Kidney (tissue), 14 donors: ENCODE measurements around the gene MXI1. TPM values are rescaled to one million over a fixed set of nuclear protein-coding genes. Genes with fewer than 3 reads are reported as not detected.

ENCODE experiments used
- DNase-seq, 5 donors: peaks; one replicate each; pipeline ENCODE4 v3.0.0-alpha.2; 2013 to 2020
- FAIRE-seq: peaks from 2 replicates; lab custom pipeline; 2012; peaks lifted over from hg19 to GRCh38; lab: Jason Lieb, UNC
- H3K27ac ChIP-seq, 2 donors: one replicate each; pipeline ENCODE4 v1.7.0; 2013; ENCODE audit warnings: low read depth in 2 of 2, low read length in 2 of 2, inconsistent platforms in 1 of 2
- H3K27me3 ChIP-seq: one replicate; pipeline ENCODE4 v1.7.1; 2013; ENCODE audit warnings: low read length, inconsistent platforms; ENCODE audit not compliant: control insufficient read depth, insufficient read depth
- H3K36me3 ChIP-seq, 3 donors: one replicate each; pipeline versions ENCODE4 v1.7.0 to v1.7.1; 2013; ENCODE audit warnings: low read length in 3 of 3, control low read depth in 1 of 3, inconsistent platforms in 1 of 3; ENCODE audit not compliant: insufficient read depth in 3 of 3, control insufficient read depth in 2 of 3
- H3K4me1 ChIP-seq, 3 donors: one replicate each; pipeline versions ENCODE4 v1.7.0 to v1.7.1; 2013; ENCODE audit warnings: low read length in 3 of 3, inconsistent platforms in 1 of 3, low read depth in 1 of 3; ENCODE audit not compliant: control insufficient read depth in 2 of 3, insufficient read depth in 2 of 3
- H3K4me3 ChIP-seq, 3 donors: one replicate each; pipeline versions ENCODE4 v1.7.0 to v1.8.1; 2013; ENCODE audit warnings: low read length in 3 of 3, control low read depth in 1 of 3, inconsistent platforms in 1 of 3
- H3K9ac ChIP-seq, 3 donors: one replicate each; pipeline versions ENCODE4 v1.7.0 to v1.7.1; 2013; ENCODE audit warnings: low read length in 3 of 3, control low read depth in 1 of 3, inconsistent platforms in 1 of 3
- H3K9me3 ChIP-seq, 3 donors: one replicate each; pipeline versions ENCODE4 v1.7.0 to v1.7.1; 2013; ENCODE audit warnings: low read length in 3 of 3, control low read depth in 1 of 3, inconsistent platforms in 1 of 3; ENCODE audit not compliant: control insufficient read depth in 2 of 3, insufficient read depth in 1 of 3
- intact Hi-C: fragments of 100-400 bp; cut with DNase I; formaldehyde crosslinking; loops from one replicate; pipeline ENCODE4 v1.11.1; 2022
- polyA plus RNA-seq: library from polyadenylated mRNA; stranded (reverse); fragments of 350-450 nt; fragmentation: Illumina TruSeq; extraction: RNeasy Lipid Tissue Mini Kit (QIAGEN cat#74804); gene quantifications from one replicate; pipeline ENCODE4 v1.2.3, GENCODE V29; 2014; ENCODE audit warnings: low read depth, low replicate concordance; ENCODE audit not compliant: insufficient read depth
- total RNA-seq: library from RNA; stranded (reverse); fragmentation: NEBNext Ultra II Directional; extraction: Animal tissue kit (Norgen Biotek cat#: 25700); gene quantifications from one replicate; pipeline ENCODE4 v1.2.1, GENCODE V29; 2021
- TF ChIP-seq, protein P1 (sequence below): IDR thresholded peaks from 3 replicates; pipeline ENCODE4 v1.5.1; 2012; ENCODE audit warnings: mild to moderate bottlenecking, moderate library complexity, borderline replicate concordance; ENCODE audit not compliant: insufficient read depth; ENCODE audit errors: extremely low read depth
- donor health status: control.
- donor health status: control.
- donor health status: control.
- donor health status: control.
- donor health status: control.
- donor health status: DM: yes; HTN: yes; CAD: no.
- donor health status: Normal renal cell carcinoma (clear cell type).

MXI1 gene
- total and polyA plus RNA-seq, 2 donors from 2014 or later, result 27.6 to 29.0 TPM

DNA sequence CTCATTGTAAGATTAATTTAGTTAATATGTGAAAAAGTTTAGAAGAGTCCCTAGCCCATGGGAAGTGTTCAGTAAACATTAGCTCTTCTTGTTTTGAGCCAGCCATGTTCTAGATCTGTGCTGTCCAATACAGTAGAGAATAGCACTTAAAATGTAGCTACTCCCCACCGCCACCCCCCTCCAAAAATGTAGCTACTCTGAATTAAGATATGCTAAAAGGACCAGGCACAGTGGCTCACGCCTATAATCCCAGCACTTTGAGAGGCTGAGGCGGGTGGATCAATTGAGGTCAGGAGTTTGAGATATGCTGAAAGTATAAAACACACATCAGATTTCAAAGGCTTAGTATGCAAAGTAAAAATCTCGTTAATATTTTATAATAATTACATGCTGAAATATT is 47.3 kb upstream of the MXI1 start:
- Histone ChIP-seq H3K4me3 (no peak overlapping the region), H3K9me3 (no peaks in the 10 kb centered on the region), H3K9ac (no peak overlapping the region), H3K27ac (no peak overlapping the region), H3K36me3 (no peaks in the 10 kb centered on the region), H3K27me3 (no peaks in the 10 kb centered on the region), H3K4me1 (no peaks in the 10 kb centered on the region)
- intact Hi-C loops, result no loop called here
- no peak for DNase-seq
- TF ChIP-seq, protein P1, sequence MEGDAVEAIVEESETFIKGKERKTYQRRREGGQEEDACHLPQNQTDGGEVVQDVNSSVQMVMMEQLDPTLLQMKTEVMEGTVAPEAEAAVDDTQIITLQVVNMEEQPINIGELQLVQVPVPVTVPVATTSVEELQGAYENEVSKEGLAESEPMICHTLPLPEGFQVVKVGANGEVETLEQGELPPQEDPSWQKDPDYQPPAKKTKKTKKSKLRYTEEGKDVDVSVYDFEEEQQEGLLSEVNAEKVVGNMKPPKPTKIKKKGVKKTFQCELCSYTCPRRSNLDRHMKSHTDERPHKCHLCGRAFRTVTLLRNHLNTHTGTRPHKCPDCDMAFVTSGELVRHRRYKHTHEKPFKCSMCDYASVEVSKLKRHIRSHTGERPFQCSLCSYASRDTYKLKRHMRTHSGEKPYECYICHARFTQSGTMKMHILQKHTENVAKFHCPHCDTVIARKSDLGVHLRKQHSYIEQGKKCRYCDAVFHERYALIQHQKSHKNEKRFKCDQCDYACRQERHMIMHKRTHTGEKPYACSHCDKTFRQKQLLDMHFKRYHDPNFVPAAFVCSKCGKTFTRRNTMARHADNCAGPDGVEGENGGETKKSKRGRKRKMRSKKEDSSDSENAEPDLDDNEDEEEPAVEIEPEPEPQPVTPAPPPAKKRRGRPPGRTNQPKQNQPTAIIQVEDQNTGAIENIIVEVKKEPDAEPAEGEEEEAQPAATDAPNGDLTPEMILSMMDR, result no peak
- FAIRE-seq, result no peak

DNA sequence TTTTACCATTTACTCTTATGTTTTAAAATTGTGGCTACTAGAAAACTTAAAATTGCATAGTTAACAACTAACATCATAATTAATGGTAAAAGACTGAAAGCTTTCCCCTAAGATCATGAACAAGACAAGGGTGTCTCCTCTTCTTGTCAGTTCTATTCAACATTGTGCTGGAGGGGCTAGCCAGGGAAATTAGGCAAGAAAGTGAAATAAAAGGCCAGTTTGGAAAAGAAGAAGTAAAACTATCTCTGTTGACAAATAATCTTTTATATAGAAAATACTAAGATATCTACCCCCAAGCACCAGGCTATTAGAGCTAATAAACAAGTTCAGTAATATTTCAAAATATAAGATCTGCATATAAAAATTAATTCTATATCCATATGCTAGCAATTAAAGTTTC is 46.9 kb upstream of the MXI1 start:
- Histone ChIP-seq H3K9me3 (no peaks in the 10 kb centered on the region), H3K36me3 (no peaks in the 10 kb centered on the region), H3K4me1 (no peaks in the 10 kb centered on the region), H3K27ac (no peak overlapping the region), H3K9ac (no peak overlapping the region), H3K4me3 (no peak overlapping the region), H3K27me3 (no peaks in the 10 kb centered on the region)
- DNase-seq, result no peak
- FAIRE-seq, result no peak
- TF ChIP-seq, protein P1, result no peak
- intact Hi-C loops, result no loop called here

GRCh38 chr10:110162741-110163145 is 44.7 kb upstream of the MXI1 start:
- intact Hi-C loops, result no loop called here
- Histone ChIP-seq H3K27ac (no peak overlapping the region), H3K36me3 (no peaks in the 10 kb centered on the region), H3K9me3 (no peaks in the 10 kb centered on the region), H3K4me1 (no peaks in the 10 kb centered on the region), H3K27me3 (no peaks in the 10 kb centered on the region), H3K9ac (no peak overlapping the region), H3K4me3 (no peak overlapping the region)
- TF ChIP-seq, protein P1, result no peak
- FAIRE-seq (no peak), DNase-seq (peak in 1 of 5 donors; percentile 20)

DNA sequence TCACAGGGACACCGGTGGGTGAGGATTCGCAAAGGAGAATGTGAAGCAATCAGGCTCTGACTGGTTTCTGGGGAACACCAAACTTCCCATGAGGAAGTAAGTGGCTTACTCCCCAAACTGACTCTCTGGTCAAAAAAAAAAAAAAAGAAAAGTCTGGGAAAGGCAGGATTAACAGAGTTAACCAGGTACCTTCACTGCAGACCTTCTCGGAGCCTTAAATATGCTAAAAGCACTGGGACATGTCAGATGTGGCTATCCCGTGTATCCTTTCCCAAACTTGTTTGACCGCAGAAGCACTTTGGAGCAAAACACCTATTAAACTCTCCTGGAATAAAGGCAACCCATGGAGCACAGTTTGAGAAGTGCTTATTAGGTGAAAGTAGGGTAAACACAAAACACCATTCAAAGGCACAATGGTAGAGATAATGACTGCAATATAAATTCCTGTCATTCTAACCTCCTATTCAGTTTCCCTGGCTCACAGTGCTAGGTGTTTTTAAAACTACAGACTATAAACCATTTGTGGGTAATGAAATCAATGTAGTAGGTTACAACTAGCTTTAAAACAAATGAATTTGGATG is 44.1 kb upstream of the MXI1 start:
- Histone ChIP-seq H3K4me1 (peaks cover 0 to under 1% (median 0%) of the 10 kb centered on the region in 3 donors), H3K9ac (no peak overlapping the region), H3K9me3 (no peaks in the 10 kb centered on the region), H3K4me3 (no peak overlapping the region), H3K36me3 (no peaks in the 10 kb centered on the region), H3K27ac (no peak overlapping the region), H3K27me3 (no peaks in the 10 kb centered on the region)
- no peak for FAIRE-seq
- TF ChIP-seq, protein P1, result no peak
- intact Hi-C loops, result no loop called here
- no peak for DNase-seq
